Right renal cortex interstitium (tissue), 3 donors: ENCODE results near the gene NAXE. TPM values are rescaled to one million over a fixed set of nuclear protein-coding genes. Genes with fewer than 3 reads are reported as not detected.
"Not testable (repeated sequence)": the region's sequence is repeated elsewhere in the genome, so short reads cannot be mapped to it uniquely, and the experiment has no call there.

Source experiments
- DNase-seq, 3 donors: peaks; one replicate each; pipeline ENCODE4 v3.0.0-alpha.2; 2013; ENCODE audit warnings: low read depth in 3 of 3, low spot score in 2 of 3
- polyA plus RNA-seq, 3 donors: library from polyadenylated mRNA; unstranded; fragments of 120-200 nt; gene quantifications; one replicate each; pipeline ENCODE4 v1.2.1, GENCODE V29; 2013; ENCODE audit not compliant: insufficient read length in 3 of 3

The NAXE gene
- polyA plus RNA-seq, 3 donors: 75.4 to 80.4 (median 80.3) TPM

GRCh38 chr1:156592158-156592909 lies 758 bp downstream of the NAXE start:
- no peak for DNase-seq

- no peak for DNase-seq
Observed at GRCh38 chr1:156592910-156593660, 1.5 kb downstream of the NAXE start.

DNA sequence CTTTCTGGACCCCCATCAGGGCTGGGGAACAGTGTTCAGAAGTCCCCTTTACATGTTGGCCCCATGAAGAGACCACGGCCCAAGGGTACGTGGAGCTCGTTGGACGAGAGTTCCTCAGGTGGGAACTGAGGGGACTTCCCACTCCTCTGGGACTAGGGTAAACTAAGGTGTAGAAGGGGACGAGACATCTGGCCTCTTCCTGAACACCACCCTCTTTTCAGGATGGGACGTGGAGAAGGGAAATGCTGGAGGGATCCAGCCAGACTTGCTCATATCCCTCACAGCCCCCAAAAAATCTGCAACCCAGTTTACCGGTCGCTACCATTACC lies 2.0 kb downstream of the NAXE start:
- no peak for DNase-seq

GRCh38 chr1:156594190-156594589 lies 2.6 kb downstream of the NAXE start:
- DNase-seq: no peak

DNA sequence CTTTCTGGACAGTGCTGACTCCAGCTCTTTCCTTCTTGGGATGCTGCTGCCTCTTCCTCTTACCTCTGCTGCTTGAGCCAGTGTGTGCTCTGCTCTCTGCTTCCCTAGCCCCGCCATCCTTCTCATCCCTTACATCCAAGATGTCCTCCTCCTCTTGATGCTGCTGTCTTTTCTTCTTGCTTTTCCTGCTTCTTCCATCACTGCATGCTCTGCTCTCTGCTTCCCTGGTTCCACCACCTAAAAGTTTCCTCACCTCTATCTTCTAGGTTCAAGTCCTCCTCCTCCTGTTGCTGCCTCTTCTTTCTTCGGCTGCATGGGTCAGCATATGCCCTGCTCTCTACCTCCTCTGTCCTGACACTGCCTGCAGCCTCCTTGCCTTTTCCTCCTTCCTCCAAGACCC lies 3.4 kb downstream of the NAXE start:
- DNase-seq: no peak

- DNase-seq: no peak
Observed at GRCh38 chr1:156596426-156596825, 4.8 kb downstream of the NAXE start.

- DNase-seq: no peak
Observed at GRCh38 chr1:156598125-156598524, 6.5 kb downstream of the NAXE start.

- no peak for DNase-seq
Observed at GRCh38 chr1:156598731-156599432, 7.3 kb downstream of the NAXE start.

GRCh38 chr1:156599811-156600210 lies 8.2 kb downstream of the NAXE start:
- DNase-seq: no peak

DNA sequence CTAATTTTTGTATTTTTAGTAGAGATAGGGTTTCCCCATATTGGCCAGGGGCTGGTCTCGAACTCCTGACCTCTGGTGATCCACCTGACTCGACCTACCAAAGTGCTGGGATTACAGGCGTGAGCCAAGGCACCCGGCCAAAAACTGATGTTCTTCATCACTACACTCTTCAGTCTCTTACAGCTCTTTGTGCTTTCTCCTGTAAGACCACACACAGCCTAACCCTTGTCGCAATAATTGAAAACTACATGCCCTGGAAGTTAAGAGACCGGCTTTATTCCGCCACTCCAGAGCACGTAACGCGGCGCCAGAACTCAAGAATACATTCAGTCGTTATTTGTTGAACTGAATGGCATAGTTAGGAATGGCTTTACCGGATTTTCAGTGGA lies 9.2 kb downstream of the NAXE start:
- no peak for DNase-seq

DNA sequence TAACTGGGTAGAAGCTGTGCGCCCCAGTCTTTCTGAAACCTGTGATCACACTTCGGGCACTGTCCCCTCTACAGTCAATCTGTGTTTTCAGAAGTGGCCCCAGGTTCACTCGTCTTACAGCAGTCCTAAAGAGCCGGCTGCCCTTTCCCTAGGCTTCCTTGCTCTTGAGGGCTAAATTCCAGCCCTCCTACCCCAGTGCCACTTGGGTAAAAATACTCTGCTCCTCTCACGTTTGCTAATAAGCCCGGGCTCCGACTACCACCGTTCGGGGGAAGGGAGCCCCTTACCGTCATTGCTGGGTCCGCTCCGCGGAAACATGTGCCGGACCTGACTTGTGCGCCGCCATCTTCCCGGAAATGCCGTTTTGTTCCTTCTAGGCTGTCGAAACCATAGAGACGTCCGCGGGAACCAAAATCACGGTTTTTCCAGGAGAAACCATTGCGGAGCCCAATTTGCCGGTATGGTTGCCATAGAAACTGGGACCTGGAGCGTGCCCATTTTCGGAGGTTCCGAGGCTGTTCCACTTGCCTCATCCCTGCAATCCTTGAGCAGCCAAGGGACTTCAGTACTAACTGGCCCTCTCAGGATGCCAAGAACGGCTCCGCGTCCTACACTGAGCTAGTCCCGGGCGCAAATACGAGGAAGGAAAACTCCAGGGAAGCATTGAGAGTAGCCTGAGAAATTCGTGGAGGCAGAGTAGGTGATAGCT lies 9.7 kb downstream of the NAXE start, which contains the start of gene GPATCH4:
Gene GPATCH4 (minus strand): TSS at position 358 of the 709 bp plus-strand sequence.
- peak in 2 of 3 donors; percentile 77 to 78 for DNase-seq

- DNase-seq: no peak
Observed at GRCh38 chr1:156601892-156602291, 10.3 kb downstream of the NAXE start.

DNA sequence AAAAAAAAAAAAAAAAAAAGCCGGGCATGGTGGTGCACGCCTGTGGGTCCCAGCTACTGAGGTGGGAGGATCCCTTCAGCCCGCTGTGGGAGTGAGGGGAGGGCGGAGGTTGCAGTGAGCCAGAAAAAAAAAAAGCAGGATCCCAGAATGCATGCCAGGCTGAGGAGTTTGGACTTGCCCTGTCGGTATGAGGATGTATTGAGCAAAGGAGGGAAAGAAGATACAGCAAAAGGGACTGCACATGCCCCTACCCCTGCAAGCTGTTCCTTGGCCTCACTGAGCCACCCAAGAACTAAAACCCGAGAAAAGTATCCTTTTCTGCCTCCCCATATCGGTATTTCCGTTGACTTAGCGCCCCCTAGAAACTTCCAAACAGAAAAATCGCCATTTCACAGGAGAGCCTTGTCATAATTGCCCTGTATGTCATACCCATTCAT lies 11.0 kb downstream of the NAXE start:
- no peak for DNase-seq

- DNase-seq: not testable (repeated sequence)
Observed at GRCh38 chr1:156607344-156607743, 15.8 kb downstream of the NAXE start.

DNA sequence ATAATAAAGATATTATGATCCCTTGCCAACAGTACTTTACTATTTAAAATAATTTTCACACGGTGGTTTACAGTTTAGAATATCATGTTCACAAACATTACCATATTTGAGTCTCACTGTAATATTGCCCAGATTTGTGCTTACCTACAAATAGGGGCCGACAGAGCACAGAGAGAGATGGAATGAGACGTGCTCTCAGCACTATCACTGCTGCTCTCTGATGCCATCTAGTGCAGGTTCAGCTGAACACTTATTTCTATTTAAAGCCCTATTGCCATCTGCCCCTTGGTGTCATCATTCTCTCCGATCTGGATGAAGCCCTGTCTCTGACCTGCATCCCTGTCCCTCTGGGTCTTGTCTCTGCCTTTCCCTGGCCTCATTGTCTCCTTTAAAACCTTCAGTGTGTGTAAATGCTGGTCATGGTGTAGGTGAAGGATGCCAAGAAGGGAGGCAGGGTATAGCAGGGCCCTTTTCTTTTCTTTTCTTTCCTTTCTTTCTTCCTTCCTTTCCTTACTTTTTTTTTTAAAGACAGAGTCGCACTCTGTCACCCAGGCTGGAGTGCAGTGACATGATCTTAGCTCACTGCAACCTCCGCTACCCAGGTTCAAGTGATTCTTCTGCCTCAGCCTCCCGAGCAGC lies 16.6 kb downstream of the NAXE start:
- DNase-seq: no peak

DNA sequence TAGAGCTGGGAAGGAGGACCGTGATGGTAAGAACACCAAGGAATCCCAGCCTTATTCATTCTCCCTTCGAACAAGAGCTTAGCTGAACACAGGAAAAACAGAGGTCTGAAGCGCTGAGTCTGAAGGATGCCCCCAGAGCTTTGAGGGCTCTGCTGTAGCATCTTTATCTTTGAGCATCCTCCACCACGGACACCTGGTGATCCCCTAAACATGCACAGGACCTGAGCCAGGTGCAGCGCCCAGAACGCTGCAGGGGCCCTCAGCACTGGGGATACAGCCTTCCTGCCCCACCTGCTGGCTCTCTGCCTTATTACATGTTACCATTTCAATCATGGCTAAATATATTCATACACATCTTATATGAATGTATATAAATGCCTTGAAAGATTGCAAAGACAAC lies 17.4 kb downstream of the NAXE start:
- no peak for DNase-seq

DNA sequence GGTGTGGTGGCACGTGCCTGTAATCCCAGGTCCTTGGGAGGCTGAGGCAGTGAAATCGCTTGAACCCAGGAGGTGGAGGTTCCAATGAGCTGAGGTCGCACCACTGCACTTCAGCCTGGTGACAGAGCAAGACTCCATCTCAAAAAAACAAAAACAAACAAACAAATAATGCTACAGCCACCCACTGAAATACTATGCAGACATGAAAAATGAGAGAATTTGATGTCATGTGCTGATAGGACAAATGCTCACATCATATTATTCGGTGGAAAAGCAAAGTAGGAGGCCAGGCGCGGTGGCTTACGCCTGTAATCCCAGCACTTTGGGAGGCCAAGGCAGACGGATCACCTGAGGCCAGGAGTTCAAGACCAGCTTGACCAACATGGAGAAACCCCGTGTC lies 18.5 kb downstream of the NAXE start:
- not testable (repeated sequence) for DNase-seq

- no peak for DNase-seq
Observed at GRCh38 chr1:156612666-156613065, 21.1 kb downstream of the NAXE start.

DNA sequence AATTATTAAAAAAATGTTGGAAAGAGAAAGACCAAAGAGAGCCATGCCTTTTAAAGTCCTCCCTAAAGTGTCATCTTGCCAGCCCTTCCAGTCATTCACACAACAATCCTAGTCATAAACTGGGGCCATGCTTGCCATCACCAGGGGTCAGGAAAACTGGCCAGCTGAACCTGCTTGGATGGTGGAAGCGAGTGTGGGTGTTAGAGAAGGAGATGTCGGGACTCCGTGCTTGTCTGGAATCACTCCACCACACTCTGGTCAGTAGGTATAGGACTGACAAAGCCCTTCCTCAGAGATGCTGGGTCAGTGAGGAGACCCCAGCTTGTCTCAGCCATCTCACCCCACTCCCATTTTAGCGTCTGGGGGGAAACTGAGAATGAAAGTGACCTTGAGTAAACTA lies 24.4 kb downstream of the NAXE start:
- DNase-seq: no peak

- peak; percentile 74 to 85 (median 79) for DNase-seq
Observed at GRCh38 chr1:156616463-156616862, 24.9 kb downstream of the NAXE start.
